H1 (cell line): Measurements from ENCODE around the gene TBC1D9. TPM values are rescaled to one million over a fixed set of nuclear protein-coding genes. Genes with fewer than 3 reads are reported as not detected.

Experiments used
- CTCF ChIA-PET: fragments of 300-600 bp; sonication (Branson Sonifier 250); formaldehyde crosslinking; loops from one replicate; lab custom pipeline; 2021; ENCODE audit not compliant: partially characterized antibody; lab: Charles Lee
- POLR2A ChIA-PET: fragments of 300-600 bp; sonication (Branson Sonifier 250); formaldehyde crosslinking; loops from one replicate; lab custom pipeline; 2021; ENCODE audit warnings: inconsistent platforms; ENCODE audit not compliant: partially characterized antibody; lab: Charles Lee
- DNase-seq, 2 experiments: peaks; one replicate each; pipeline versions ENCODE4 v3.0.0 to v3.0.0-alpha.2; 2010 to 2022; ENCODE audit warnings: low spot score in 2 of 2, low read depth in 1 of 2, mixed read lengths in 1 of 2
- FAIRE-seq: peaks from 2 replicates; lab custom pipeline; 2011; peaks lifted over from hg19 to GRCh38; lab: Jason Lieb, UNC
- H2AFZ ChIP-seq: 2 replicates; pipeline ENCODE4 v1.8.1; 2012; ENCODE audit warnings: low read length, inconsistent platforms
- H2AK5ac ChIP-seq: 2 replicates; pipeline ENCODE4 v1.6.1; 2013; ENCODE audit warnings: low read depth, low read length
- H2BK120ac ChIP-seq: replicated peaks from 2 replicates; pipeline ENCODE3; 2013; ENCODE audit warnings: low read depth, low read length, inconsistent platforms
- H2BK12ac ChIP-seq: 2 replicates; pipeline ENCODE4 v1.6.1; 2013; ENCODE audit warnings: low read depth, low read length
- H2BK15ac ChIP-seq: 2 replicates; pipeline ENCODE4 v1.6.1; 2013; ENCODE audit warnings: low read length
- H2BK20ac ChIP-seq: 2 replicates; pipeline ENCODE4 v1.6.1; 2013; ENCODE audit warnings: low read length
- H2BK5ac ChIP-seq: 2 replicates; pipeline ENCODE4 v1.6.1; 2013; ENCODE audit warnings: low read depth, low read length
- H3K14ac ChIP-seq: 2 replicates; pipeline ENCODE4 v1.6.1; 2013; ENCODE audit warnings: inconsistent platforms; ENCODE audit not compliant: insufficient read length
- H3K18ac ChIP-seq: 2 replicates; pipeline ENCODE4 v1.6.1; 2013; ENCODE audit warnings: low read length; ENCODE audit errors: extremely low read depth
- H3K23ac ChIP-seq: 2 replicates; pipeline ENCODE4 v1.6.1; 2013; ENCODE audit warnings: inconsistent platforms; ENCODE audit not compliant: insufficient read length
- H3K23me2 ChIP-seq: 2 replicates; pipeline ENCODE4 v1.6.1; 2013; ENCODE audit warnings: low read depth, low read length
- H3K27ac ChIP-seq: 2 replicates; pipeline ENCODE4 v1.6.1; 2011; ENCODE audit warnings: low read depth, low read length, inconsistent platforms
- H3K27me3 ChIP-seq, 4 experiments: replicated peaks in 1 of 4; 1 replicate in 1 of 4; 2 replicates in 3 of 4; pipeline versions ENCODE4 v1.6.1 to v1.8.1; 2011 to 2013; ENCODE audit warnings: low read length in 3 of 4, mild to moderate bottlenecking in 3 of 4, inconsistent platforms in 2 of 4, mixed read lengths in 2 of 4, moderate library complexity in 1 of 4; ENCODE audit not compliant: control insufficient read depth in 3 of 4, insufficient read depth in 3 of 4; ENCODE audit errors: extremely low read depth in 1 of 4
- H3K36me3 ChIP-seq, 4 experiments: 2 replicates each; pipeline versions ENCODE4 v1.6.1 to v1.8.1; 2011 to 2013; ENCODE audit warnings: mild to moderate bottlenecking in 4 of 4, low read length in 3 of 4, moderate library complexity in 2 of 4, control low read depth in 1 of 4, inconsistent platforms in 1 of 4; ENCODE audit not compliant: insufficient read depth in 4 of 4, control insufficient read depth in 2 of 4
- H3K4ac ChIP-seq: replicated peaks from 2 replicates; pipeline ENCODE3; 2013; ENCODE audit warnings: low read length, low read depth, mixed read lengths, inconsistent platforms; ENCODE audit not compliant: insufficient read length
- H3K4me1 ChIP-seq, 4 experiments: replicated peaks in 1 of 4; 1 replicate in 1 of 4; 2 replicates in 3 of 4; pipeline versions ENCODE4 v1.6.1 to v1.8.1; 2011 to 2013; ENCODE audit warnings: low read length in 3 of 4, inconsistent platforms in 2 of 4, mixed read lengths in 1 of 4; ENCODE audit not compliant: insufficient read depth in 4 of 4, control insufficient read depth in 3 of 4
- H3K4me2 ChIP-seq, 2 experiments: 2 replicates each; pipeline versions ENCODE4 v1.6.1 to v1.8.1; 2011 to 2013; ENCODE audit warnings: low read depth in 2 of 2, low read length in 2 of 2, control low read depth in 1 of 2, inconsistent platforms in 1 of 2, mild to moderate bottlenecking in 1 of 2; ENCODE audit not compliant: insufficient read depth in 1 of 2
- H3K4me3 ChIP-seq, 4 experiments: fragments of 200-600, 300-600 bp in 1 of 4; sonication (generic), shearing (Covaris generic), sonication (Bioruptor Twin) in 1 of 4; 2 replicates each; pipeline versions ENCODE4 v1.5.1 to v1.8.1; 2011 to 2016; ENCODE audit warnings: low read length in 4 of 4, low read depth in 3 of 4, control low read depth in 2 of 4, inconsistent platforms in 2 of 4, mild to moderate bottlenecking in 2 of 4, mixed read lengths in 1 of 4, moderate library complexity in 1 of 4; ENCODE audit not compliant: insufficient read depth in 2 of 4; ENCODE audit errors: extremely low read depth in 1 of 4
- H3K56ac ChIP-seq: replicated peaks from 2 replicates; pipeline ENCODE3; 2013; ENCODE audit warnings: low read depth, mild to moderate bottlenecking, mixed read lengths, low read length, inconsistent platforms; ENCODE audit not compliant: insufficient read length
- H3K79me1 ChIP-seq: 2 replicates; pipeline ENCODE4 v1.6.1; 2013; ENCODE audit warnings: low read depth, low read length, control low read depth
- H3K79me2 ChIP-seq, 2 experiments: 2 replicates each; pipeline versions ENCODE4 v1.6.1 to v1.8.1; 2012 to 2013; ENCODE audit warnings: low read length in 2 of 2, mild to moderate bottlenecking in 2 of 2, inconsistent platforms in 1 of 2; ENCODE audit not compliant: insufficient read depth in 2 of 2, control insufficient read depth in 1 of 2
- H3K9ac ChIP-seq, 4 experiments: replicated peaks in 1 of 4; 1 replicate in 1 of 4; 2 replicates in 3 of 4; pipeline versions ENCODE4 v1.6.1 to v1.8.1; 2011 to 2013; ENCODE audit warnings: low read depth in 3 of 4, low read length in 3 of 4, control low read depth in 2 of 4, mild to moderate bottlenecking in 2 of 4, moderate library complexity in 2 of 4, inconsistent platforms in 1 of 4; ENCODE audit errors: extremely low read depth in 1 of 4
- H3K9me3 ChIP-seq, 2 experiments: 2 replicates each; pipeline versions ENCODE4 v1.6.1 to v1.8.1; 2012 to 2013; ENCODE audit warnings: mild to moderate bottlenecking in 2 of 2, moderate library complexity in 2 of 2, control low read depth in 1 of 2, inconsistent platforms in 1 of 2, low read depth in 1 of 2, low read length in 1 of 2, mixed read lengths in 1 of 2; ENCODE audit not compliant: insufficient read depth in 2 of 2
- H4K20me1 ChIP-seq, 2 experiments: replicated peaks in 1 of 2; 2 replicates each; pipeline versions ENCODE3 to v1.8.1; 2011 to 2013; ENCODE audit warnings: inconsistent platforms in 2 of 2, low read length in 2 of 2, mild to moderate bottlenecking in 1 of 2; ENCODE audit not compliant: insufficient read depth in 2 of 2, control insufficient read depth in 1 of 2
- H4K5ac ChIP-seq: 2 replicates; pipeline ENCODE4 v1.6.1; 2013; ENCODE audit warnings: low read length, low read depth, mixed read lengths, inconsistent platforms; ENCODE audit not compliant: insufficient read length
- H4K8ac ChIP-seq: 2 replicates; pipeline ENCODE4 v1.8.0; 2013; ENCODE audit warnings: mild to moderate bottlenecking, moderate library complexity, low read length, inconsistent platforms; ENCODE audit not compliant: insufficient read depth; ENCODE audit errors: extremely low read depth
- H4K91ac ChIP-seq: replicated peaks from 2 replicates; pipeline ENCODE3; 2013; ENCODE audit warnings: low read length, mixed read lengths, inconsistent platforms; ENCODE audit not compliant: insufficient read length
- BACH1 ChIP-seq: IDR thresholded peaks from 2 replicates; pipeline ENCODE4 v1.6.1; 2012; ENCODE audit warnings: low read length, improper control_type of control experiment
- BCL11A ChIP-seq, 2 experiments: IDR thresholded peaks; one replicate each; pipeline ENCODE4 v1.6.1; 2011; ENCODE audit warnings: low read depth in 2 of 2, low read length in 2 of 2, mild to moderate bottlenecking in 2 of 2
- CHD2 ChIP-seq: IDR thresholded peaks from 2 replicates; pipeline ENCODE4 v1.6.1; 2012; ENCODE audit warnings: low read length, improper control_type of control experiment
- EGR1 ChIP-seq: IDR thresholded peaks from 2 replicates; pipeline ENCODE4 v1.6.1; 2011; ENCODE audit warnings: low read depth, low read length, borderline replicate concordance
- FOSL1 ChIP-seq: IDR thresholded peaks from 2 replicates; pipeline ENCODE4 v1.6.1; 2011; ENCODE audit warnings: mild to moderate bottlenecking, low read depth, low read length, moderate library complexity; ENCODE audit not compliant: insufficient read depth
- HDAC2 ChIP-seq, 2 experiments: fragments of 300-600 bp in 1 of 2; sonication (generic) in 1 of 2; IDR thresholded peaks; 2 replicates each; pipeline ENCODE4 v1.6.1; 2011 to 2012; ENCODE audit warnings: low read depth in 2 of 2, low read length in 2 of 2, mild to moderate bottlenecking in 2 of 2, moderate library complexity in 2 of 2, borderline replicate concordance in 1 of 2, inconsistent platforms in 1 of 2
- JUND ChIP-seq: IDR thresholded peaks from 2 replicates; pipeline ENCODE4 v1.6.1; 2011; ENCODE audit warnings: mild to moderate bottlenecking, improper control_type of control experiment, low read length
- MAFK ChIP-seq: IDR thresholded peaks from 2 replicates; pipeline ENCODE4 v1.6.1; 2012; ENCODE audit warnings: low read depth, mild to moderate bottlenecking, improper control_type of control experiment, low read length
- RXRA ChIP-seq: IDR thresholded peaks from 2 replicates; pipeline ENCODE4 v1.6.1; 2011; ENCODE audit warnings: low read depth, mild to moderate bottlenecking, low read length, moderate library complexity; ENCODE audit not compliant: insufficient read depth
- SP1 ChIP-seq: IDR thresholded peaks from 2 replicates; pipeline ENCODE4 v1.6.1; 2011; ENCODE audit warnings: low read depth, low read length
- SP4 ChIP-seq: IDR thresholded peaks from 2 replicates; pipeline ENCODE4 v1.6.1; 2012; ENCODE audit warnings: low read length, inconsistent platforms
- TEAD4 ChIP-seq: IDR thresholded peaks from 2 replicates; pipeline ENCODE4 v1.6.1; 2012; ENCODE audit warnings: low read depth, low read length, inconsistent platforms, mixed read lengths
- ZNF274 ChIP-seq: IDR thresholded peaks from 2 replicates; pipeline ENCODE4 v1.7.0; 2012; ENCODE audit warnings: low read length, borderline replicate concordance; ENCODE audit errors: extremely low read depth
- WGBS, 2 experiments: shearing (Covaris generic) in 1 of 2; methylation state at CpG; one replicate each; pipeline versions ENCODE4 v1.1.6 to v1.1.7; 2013 to 2015; ENCODE audit warnings: low lambda C conversion rate in 2 of 2, mixed read lengths in 2 of 2, inconsistent platforms in 1 of 2, low coverage in 1 of 2, missing lambda C conversion rate in 1 of 2; ENCODE audit not compliant: insufficient replicate concordance in 2 of 2, insufficient coverage in 1 of 2, insufficient read length in 1 of 2; ENCODE audit errors: extremely low coverage in 1 of 2, missing lambda C conversion rate in 1 of 2; 5-methylcytosine and 5-hydroxymethylcytosine counted together
- polyA plus RNA-seq, 7 experiments: library from polyadenylated mRNA; depleted of rRNA in 3 of 7; stranded (reverse) in 5 of 7; unstranded in 2 of 7; fragments of >200 nt in 5 of 7; fragments of 200-250 nt in 2 of 7; gene quantifications; 1 replicate in 5 of 7; 2 replicates in 1 of 7; 4 replicates in 1 of 7; pipeline versions ENCODE4 v1.2.1 to v1.2.3, GENCODE V29; 2011 to 2013; ENCODE audit warnings: missing spikeins in 2 of 7, mixed read lengths in 2 of 7
- total RNA-seq: library from RNA; stranded (reverse); fragmentation: NEBNext Ultra II Directional; extraction: Animal tissue kit (Norgen Biotek cat#: 25700); gene quantifications from 2 replicates; pipeline ENCODE4 v1.2.1, GENCODE V29; 2021

The TBC1D9 gene
- total and polyA plus RNA-seq, 2 of the 8 experiments (the other 6 are each of a cell fraction or from before 2014, with no cell fraction given) = 0.94 to 1.0 TPM

GRCh38 chr4:140653718-140654494 is 102.3 kb downstream of the TBC1D9 start:
- Histone ChIP-seq H2AFZ (peak overlapping the region; percentile 90), H4K5ac (no peak overlapping the region), H4K91ac (no peak overlapping the region), H2BK5ac (peak overlapping the region; percentile 3; the same call in 1 of the 2 replicates), H3K79me2 (no peaks in the 10 kb centered on the region), H3K18ac (no peak overlapping the region), H3K14ac (no peak overlapping the region), H3K4me1 (peaks cover 0 to 6% (median 3%) of the 10 kb centered on the region in 4 experiments; a peak in 4 of 7 replicates), H3K23ac (no peak overlapping the region), H2BK15ac (no peak overlapping the region), H3K27ac (peak overlapping the region; percentile 59), H2BK120ac (no peak overlapping the region), H3K9ac (no peak overlapping the region), H2BK20ac (no peak overlapping the region), H3K56ac (no peak overlapping the region), H3K4ac (no peak overlapping the region), H3K36me3 (no peaks in the 10 kb centered on the region), H4K8ac (no peak overlapping the region), H2BK12ac (no peak overlapping the region), H3K27me3 (no peaks in the 10 kb centered on the region), H3K9me3 (no peaks in the 10 kb centered on the region), H2AK5ac (no peak overlapping the region), H3K4me3 (peak overlapping the region in 1 of 4 experiments; percentile 30; a peak in 1 of 8 replicates), H3K23me2 (no peaks in the 10 kb centered on the region), H3K79me1 (no peaks in the 10 kb centered on the region), H4K20me1 (no peaks in the 10 kb centered on the region), H3K4me2 (peak overlapping the region; percentile 26 to 35; a peak in 1 of 4 replicates)
- CTCF ChIA-PET = interaction anchor here (0.6 to 1.6 kb wide), 6 partner anchors 10 to 60 kb away, joined by 3 to 12 read pairs (median 3); no protein-coding TSS in a partner anchor
- WGBS, 2 experiments = 48% methylated on average over 8 of the region's 8 CpGs; no CpG with 5 or more reads in 1 of the 2 experiments
- DNase-seq (peak in 1 of 2 experiments; percentile 49), FAIRE-seq (no peak)
- POLR2A ChIA-PET = interaction anchor here (0.6 to 1.6 kb wide), 5 partner anchors 11 to 280 kb away, joined by 3 to 4 read pairs (median 3); partner anchors contain the start of genes CLGN and SCOC
- TF ChIP-seq BACH1 (no peak), ZNF274 (no peak), SP1 (no peak), TEAD4 (no peak), JUND (no peak), CHD2 (no peak), MAFK (peak; percentile 38; the same call in 1 of the 2 replicates), RXRA (no peak), SP4 (no peak), FOSL1 (no peak), HDAC2 (IDR thresholded peaks at IDR 0.05; ENCODE audit: borderline replicate concordance in 1 of 2, low read depth in 2 of 2, low read length in 2 of 2) (no peak), EGR1 (no peak), BCL11A (IDR thresholded peaks at IDR 0.05; ENCODE audit: low read depth in 2 of 2, low read length in 2 of 2) (no peak)
